Activated T-cell treated with anti-CD3 and anti-CD28 coated beads for 48 hours (primary cell): ENCODE results near the gene NAT16.
"Not testable (repeated sequence)": the region's sequence is repeated elsewhere in the genome, so short reads cannot be mapped to it uniquely, and the experiment has no call there.

Experiments used
- DNase-seq: peaks from one replicate; pipeline ENCODE4 v3.0.0-alpha.2; 2020; ENCODE audit warnings: low read depth

The NAT16 gene

DNA sequence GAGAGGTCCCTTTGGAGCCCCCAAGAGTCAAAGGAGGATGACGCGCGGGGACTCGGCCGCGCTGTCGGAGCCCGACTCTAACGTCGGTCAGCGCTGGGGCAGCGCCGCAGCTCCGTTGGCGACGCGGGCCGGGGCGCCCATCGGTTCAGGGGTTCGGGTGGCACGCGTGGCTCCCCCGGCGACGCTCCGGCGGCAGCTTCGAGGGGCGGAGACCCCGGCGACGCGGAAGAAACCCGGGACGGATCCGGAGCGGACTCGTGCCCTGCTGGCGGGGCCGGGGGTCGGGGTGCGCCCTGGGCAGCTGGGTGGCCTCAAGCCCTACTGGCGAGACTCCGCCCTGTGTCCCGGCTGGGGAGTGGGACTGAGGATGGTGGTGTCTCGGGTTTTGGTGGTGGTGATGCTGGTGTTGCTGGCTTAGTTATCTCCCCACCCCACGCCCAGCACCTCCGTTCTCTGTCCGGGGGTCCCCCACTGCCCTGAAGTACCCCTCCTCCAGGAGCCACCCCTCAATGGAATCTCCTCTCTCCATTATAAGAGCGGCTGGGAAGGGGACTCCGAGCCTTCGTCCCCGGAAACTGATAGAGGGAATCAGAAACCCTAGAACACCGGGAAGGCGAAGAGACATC is at the start of gene NAT16:
NAT16 (minus strand) TSS at position 164 of the 626 bp plus-strand sequence. CDS start 5,486 bp downstream, outside the sequence.
- DNase-seq: no peak

DNA sequence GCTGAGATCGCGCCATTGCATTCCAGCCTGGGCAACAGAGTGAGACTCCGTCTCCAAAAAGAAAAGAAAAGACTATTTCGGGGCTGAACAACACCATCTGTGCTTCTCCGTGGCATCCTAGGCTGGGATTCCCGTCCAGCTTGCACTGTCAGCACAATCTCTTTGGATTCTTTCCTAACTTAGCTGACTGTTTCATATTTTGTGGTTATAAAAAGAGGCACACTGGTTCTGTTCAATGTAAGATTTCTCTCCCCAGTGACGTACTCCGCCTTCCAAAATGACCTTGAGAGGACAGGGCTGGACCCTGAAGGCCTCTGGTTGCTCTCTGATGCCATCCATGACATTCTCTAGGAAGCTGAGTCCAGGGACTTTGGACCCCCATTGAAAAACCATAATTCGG is 46.6 kb upstream of the NAT16 start:
- DNase-seq: no peak

DNA sequence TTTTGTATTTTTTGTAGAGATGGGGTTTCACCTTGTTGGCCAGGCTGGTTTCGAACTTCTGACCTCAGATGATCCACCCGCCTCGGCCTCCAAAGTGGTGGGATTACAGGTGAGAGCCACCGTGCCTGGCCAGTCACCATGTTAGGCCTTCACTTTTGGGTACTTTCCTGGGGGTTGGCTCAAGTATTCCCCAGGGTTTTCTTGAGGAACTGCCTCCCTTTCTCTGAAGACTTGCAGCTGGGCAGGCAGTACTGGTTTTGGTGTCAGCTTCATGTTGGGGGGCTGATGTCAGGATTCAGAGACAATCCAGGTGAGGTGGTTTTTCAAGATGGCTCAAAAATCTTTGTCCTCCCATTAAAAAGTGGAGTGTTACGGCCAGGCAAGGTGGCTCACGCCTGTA is 45.6 kb upstream of the NAT16 start:
- no peak for DNase-seq

DNA sequence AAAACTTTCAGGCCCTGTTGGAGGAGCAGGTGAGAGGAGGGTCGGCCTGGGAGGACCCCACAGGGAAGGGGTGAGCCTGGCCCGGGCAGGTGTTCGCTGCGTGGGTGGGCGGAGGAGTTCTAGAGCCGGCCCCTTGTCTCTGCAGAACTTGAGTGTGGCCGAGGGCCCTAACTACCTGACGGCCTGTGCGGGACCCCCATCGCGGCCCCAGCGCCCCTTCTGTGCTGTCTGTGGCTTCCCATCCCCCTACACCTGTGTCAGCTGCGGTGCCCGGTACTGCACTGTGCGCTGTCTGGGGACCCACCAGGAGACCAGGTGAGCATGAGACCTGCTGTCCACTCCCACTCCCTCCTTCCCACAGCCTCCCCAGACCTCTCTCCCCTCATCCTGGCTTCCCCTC is 43.4 kb upstream of the NAT16 start:
- DNase-seq: no peak

DNA sequence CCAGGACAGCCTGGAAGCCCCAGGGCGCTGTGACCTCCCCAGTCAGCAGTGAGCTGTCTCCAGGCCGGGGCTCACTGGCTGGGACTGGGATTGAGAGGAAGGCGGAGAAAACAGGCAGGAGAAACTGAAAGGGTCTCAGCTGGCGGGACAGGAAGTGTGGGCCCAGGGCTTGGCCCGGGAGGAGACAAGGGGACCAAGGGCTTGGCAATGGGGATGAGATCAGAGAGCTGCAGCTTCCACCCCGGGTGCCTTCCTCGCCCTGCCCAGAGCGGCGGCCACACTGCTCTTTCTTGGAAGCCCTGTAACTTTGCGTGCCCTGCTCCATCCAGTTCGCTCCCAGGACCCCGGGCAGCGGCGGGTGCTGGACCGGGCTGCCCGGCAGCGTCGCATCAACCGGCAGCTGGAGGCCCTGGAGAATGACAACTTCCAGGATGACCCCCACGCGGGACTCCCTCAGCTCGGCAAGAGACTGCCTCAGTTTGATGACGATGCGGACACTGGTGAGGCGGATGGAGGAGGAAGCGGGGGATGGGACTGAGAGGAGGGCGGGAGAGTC is 42.3 kb upstream of the NAT16 start:
- no peak for DNase-seq

DNA sequence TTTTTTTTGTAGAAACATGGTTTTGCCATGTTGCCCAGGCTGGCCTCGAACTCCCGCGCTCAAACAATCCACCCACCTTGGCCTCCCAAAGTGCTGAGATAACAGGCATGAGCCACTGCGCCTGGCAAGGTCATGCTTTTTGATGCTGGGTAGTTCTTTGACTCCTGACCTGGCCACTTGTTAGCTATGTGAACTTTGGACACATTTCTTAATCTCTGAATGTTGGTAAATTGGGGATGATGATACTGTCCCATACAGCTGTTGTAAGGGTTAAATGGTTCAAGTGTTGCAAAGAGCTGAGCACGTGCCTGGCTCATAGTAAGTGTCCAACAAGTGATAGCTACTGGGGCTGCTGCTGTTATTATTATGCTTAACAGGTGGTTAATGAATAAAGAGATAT is 40.2 kb upstream of the NAT16 start:
- no peak for DNase-seq

DNA sequence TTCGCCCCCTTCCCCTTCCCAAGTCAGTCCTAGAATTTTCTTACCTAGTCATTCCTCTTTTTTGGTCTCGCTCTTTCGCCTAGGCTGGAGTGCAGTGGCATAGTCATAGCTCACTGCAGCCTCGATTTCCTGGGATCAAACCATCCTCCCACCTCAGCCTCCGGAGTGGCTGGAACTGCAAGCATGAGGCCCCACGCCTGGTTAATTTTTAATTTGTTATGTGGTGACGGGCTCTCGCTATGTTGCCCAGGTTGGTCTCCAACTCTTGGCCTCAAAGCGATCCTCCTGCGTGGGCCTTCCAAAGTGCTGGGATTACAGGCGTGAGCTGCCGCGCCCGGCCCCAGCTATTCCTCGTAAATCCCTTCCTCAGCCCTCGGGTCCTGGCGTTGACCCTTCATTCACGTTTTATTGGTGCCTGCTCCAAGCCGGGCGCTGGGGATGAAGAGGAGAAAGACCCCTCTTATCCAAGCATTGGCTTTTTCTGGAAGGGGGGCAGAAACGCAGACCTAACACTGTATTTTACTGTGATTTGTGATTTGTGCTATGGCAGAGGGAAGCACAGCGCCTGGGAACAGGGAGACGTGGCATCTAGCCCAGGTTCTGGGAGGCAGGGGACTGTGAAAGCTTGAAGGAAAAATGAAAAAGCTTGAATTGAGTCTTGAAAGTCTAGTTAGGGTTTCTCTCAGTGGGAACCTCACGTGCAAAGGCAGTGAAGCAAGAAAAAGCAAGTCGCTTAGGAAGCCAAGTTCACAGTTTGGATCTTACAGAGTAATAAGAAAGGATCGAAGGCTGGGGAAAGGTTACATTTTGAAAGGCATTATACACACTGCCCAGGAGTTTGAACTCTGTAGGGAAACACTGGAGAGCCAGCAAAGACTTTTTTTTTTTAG is 38.4 kb upstream of the NAT16 start:
- DNase-seq: no peak

DNA sequence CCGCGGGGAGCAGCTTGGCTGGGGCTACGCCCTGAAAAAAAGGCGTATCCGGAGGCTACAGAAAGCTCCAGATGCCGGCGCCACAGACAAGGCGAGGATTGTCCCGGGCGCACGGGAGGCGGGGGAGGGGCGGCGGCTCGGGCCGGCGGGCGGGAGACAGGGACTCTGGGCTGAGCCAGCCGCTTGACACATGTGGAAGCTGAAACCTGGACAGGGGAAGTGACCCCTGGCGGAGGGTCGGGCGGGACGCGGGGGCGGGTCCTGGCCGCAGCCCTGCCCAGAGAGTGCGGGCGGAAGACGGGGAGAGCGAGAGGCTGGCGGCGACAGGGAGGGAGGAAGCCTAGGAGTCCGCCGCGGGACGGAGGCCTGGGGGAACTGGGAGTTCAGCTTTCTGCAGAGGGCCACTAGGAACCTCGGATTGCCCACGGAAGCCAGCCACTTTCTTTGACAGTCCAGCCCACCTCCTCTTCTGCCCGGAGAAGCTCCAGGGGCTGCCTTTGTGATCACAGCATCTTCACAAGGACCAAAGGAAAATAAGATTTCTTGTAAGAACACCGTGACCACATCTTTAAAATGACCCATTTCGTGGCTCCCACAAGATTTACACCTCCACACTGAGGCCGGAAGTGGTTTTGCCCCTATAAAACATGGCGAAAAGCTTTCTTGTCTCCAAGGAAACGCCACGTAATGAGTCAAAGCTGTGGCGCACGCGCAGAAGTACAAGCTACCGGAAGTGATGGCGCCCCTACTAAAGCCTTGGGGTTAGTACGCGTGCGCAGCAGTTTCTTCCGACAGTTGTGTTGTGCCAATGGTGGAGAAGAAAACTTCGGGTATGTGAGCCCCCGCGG is 37.5 kb upstream of the NAT16 start, which contains the start of the genes PLOD3 and ZNHIT1:
PLOD3 (minus strand) TSS at position 194 of the 848 bp plus-strand sequence. CDS start 307 bp downstream, outside the sequence.
ZNHIT1 (plus strand) TSS at position 778 of the 848 bp plus-strand sequence; CDS start at position 809, 31 bp downstream.
- peak; percentile 88 for DNase-seq

DNA sequence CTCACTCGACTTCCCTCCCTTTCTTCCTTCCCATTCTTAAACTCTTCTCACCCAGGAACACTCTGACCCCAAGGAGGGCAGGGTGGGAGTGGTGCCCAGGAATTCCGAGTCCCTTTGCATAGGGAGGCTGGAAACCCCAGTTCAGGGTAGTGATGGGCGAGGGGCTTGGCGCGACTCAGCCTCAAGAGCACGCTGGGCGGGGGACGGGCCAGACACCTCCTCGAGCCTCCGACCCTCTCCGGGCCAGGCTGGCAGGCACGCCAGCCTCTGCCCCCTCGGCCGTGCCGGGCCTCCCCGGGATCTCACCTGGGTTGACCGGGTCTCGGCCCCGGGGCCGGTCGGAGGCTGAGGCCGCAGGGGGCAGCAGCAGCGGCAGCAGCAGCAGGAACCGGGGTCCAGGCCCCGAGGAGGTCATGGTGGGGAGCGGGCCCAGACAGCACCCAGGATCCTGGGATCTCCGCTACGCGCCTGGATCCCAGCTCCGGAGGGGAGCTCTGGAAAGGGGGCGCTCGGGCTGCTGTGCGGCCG is 36.8 kb upstream of the NAT16 start:
- no peak for DNase-seq

DNA sequence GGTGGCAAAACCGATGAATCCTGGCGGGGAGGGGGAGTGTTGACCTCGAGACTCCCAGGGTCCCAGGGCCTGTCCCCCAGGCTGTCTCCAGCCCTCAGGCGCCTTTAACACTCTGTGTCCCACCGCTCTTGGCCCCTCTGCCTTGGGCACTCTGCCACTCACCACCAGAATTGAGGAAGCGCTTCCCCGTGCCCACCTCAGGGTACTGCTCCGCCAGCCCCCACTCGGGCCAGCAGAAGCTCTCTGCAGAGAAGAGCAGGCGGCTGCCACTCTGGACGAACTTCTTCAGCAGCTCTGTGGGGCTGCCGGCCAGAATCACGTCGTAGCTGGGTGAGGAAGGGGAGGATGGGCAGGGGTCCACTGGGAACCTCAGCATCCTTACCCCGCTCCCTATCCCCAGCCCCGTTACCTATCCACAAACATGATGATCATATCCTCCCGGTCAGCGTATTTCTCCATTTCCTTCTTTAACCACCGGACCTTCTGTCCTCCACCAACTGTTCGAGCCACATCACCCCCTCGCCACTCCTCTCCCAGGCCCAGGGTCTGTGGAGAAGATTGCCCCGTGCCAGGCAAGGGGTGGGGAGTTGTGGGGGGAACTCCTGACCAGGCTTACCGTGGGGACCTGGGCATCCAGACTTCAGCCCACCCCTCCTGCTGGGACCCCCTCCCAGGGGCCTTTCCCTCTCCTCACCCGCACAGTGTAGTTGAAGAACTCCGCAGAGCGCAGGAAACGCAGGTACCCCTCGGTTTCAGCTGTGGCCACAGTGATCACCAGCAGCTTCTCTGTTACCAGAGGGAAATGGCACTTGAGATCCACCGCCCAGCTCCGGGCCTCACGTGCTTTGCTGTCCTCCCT is 36.1 kb upstream of the NAT16 start:
- DNase-seq: no peak

DNA sequence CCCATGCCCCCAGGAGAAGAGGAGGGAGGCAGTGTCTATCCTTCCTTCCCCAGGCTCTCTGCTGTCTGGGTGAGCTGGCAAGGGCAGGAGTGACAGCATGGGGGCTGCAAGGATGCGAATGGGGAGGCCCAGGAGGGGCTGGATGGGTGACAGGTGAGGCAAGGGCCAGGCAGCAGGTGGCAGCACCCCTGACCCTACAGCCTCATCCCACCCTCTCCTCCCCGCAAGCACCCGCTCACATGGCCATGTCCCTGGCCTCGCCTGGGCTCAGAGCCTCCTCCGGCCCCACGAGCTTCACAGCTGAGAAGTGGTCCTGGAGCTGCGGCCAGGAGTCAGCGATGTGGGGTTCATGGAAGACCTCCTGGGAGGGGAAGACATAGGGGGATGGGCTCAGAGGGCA is 31.9 kb upstream of the NAT16 start:
- no peak for DNase-seq

DNA sequence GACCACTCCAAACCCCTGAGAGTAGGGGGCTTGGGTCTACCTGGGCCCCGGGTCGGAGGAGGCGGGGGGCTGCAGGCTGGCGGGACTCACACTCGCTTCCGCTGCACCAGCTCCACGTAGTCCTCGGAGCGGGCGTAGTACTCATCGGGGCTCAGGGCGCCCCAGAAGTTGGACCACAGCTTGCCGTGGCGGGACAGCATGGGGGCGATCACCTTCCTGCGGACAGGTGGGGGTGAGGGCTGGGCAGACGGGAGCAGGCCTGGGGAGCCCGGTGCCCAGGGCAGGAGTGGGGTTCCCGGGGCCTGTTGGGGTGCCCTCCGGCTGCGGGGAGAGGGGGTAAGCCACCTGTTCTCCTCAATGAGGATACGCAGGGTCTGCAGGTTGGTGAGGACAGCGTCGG is 31.4 kb upstream of the NAT16 start:
- no peak for DNase-seq

DNA sequence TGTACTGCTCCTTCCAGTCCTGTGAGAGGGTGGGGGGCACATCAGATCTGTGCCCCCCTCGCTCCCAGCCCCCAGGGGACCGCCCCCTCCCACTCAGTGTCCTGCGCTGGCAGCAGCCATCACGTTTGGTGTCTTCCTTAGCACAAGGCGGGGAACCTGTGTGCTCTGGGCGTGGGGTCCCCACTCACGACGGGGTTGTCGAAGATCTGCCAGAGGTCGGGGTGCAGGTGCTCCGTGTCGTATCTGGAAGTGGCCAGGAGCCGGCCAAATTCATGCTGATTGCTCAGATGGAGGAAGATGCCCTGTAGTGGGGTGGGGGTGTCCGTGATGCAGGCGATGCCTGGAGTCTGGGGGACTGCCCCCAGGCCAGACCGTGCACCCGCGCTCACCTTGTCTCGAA is 30.1 kb upstream of the NAT16 start:
- DNase-seq: no peak

DNA sequence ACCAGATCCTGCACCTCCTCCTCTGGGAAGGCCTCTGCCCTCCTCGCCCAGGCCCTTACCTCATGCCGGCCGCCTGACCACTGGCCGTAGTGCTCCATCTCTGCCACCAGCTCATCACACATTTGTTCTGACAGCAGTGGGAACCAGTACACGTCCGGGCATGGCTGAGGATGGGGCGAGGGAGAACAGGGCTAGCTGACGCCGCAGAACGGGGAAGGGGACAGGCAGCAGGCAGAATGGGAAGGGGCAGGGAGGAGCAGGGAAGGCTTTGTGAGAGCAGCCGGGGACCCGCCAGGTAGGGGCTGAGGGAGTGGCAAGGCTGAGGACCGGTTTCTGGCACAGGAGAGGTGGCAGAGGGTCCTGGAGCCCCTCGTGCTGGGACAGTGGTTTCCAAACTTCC is 28.7 kb upstream of the NAT16 start:
- DNase-seq: no peak

DNA sequence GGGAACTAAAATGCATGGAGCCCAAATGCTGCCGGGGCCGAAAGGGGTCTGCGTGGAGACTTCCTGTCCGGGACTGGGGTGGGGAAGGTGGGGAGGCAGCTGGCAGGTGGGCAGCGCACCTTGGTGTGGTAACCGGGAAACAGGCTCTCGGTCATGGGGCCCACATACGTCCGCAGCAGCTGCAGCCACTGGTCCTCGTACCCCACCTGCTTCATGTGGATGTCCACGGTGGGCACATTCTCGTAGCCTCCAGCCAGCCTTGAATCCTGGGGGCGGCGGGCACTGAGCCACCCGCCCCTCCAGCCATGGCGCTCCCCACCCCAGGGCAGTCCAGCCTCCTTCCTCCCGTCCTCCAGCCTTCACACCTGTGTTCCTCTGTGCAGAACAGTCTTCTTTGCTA is 27.4 kb upstream of the NAT16 start:
- no peak for DNase-seq

DNA sequence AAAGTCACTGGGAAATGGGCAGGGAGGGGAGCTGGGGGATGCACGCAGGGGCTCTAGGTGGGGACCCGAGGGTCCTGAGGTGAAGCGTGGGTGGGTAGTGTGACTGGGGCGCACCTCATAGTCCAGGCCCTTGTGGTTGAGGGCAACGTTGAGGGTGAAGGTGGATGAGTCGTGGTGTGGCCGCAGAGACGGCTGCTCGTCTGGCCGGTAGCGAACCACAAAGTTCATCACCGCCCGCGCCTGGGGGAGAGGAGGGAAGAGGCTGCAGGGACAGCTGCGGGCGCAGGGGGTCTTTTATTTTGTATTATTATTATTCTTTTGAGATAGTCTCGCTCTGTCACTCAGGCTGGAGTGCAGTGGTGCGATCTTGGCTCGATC is 26.6 kb upstream of the NAT16 start:
- DNase-seq: no peak

DNA sequence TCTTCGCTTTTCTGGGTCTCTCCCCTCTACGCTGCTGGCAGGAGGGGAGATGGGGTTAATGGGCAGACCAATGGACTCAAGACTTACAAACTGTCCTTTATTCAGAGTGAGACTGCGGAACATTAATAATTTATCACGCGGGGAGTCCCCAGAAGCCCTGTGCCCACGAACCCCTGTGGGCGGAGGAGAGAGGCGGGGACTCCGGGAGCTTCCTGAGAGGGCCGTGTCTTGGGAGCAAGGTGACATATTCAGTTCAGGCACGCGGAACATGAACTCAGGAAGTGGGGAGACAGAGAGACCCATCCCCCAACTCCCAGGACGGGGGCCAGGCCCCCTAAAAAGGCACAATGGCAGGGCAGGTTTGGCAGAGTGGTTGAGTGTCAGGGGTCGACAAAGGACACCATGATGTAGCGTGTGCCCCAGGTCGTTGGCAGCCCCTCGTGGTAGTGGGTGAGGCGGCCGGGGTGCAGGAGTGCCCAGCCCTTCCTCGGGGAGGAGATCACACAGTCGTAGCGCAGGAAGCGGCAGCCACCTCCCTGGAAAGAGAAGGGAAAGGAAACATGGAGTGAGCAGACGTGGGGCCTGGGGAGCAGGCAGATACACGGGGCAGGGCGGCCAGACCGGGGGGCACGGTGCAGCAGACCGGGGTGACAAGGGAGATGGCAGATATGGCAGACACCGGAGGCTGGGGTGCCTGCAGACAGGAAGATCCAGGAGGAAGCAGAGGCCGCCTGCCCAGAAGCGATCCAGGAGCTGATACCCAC is 26.0 kb upstream of the NAT16 start:
- no peak for DNase-seq

DNA sequence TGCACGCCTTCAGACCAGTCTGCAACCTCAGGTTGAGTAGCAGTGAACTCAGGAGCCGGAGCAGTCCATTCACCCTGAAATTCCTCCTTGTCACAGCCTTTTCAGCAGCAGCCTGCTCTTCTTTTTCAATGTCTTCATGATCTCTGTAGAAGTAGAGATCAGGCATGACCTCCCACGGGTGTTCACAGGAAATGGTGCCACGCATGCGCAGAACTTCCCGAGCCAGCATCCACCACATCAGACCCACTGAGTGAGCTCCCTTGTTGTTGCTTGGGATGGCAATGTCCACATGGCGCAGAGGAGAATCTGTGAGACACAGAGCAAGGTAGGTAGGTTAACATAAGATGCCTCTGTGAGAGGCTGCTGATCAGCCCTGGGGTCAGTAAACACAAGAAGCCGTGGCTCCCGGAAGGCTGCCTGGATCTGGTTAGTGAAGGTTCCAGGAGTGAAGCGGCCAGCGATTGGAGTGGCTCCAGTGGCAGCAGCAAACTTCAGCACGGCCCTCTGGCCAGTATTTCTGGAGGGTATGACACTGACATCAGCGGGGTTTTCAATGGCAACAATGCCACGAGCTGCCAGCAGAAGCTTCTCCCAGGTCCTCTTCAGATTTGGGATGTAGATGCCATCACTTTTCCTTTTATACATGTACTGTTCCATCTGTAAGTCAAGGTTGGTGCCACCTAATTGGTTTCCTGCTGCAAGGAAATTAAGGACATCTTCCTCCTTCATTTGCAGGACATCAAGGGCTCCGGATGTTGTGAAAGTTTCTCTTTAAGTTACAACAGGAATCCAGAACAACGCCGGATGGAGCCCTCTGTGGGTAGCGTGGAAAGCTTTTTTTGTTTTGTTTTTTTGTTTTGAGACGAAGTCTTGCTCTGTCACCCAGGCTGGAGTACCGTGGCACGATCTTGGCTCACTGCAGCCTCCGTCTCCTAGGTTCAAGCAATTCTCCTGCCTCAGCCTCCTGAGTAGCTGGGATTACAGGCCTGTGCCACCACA is 23.9 kb upstream of the NAT16 start:
- not testable (repeated sequence) for DNase-seq

DNA sequence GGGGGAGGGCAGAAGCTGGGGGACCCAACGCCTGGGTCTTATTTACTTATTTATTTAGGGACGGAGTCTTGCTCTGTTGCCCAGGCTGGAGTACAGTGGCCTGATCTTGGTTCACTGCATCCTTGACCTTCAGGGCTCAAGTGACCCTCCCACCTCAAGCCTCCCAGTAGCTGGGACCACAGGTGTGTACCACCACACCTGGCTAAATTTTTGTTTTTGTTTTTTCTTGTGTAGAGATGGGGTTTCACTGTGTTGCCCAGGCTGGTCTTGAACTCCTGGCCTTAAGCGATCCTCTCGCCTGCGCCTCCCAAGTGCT is 22.5 kb upstream of the NAT16 start:
- DNase-seq: no peak
